Measurements from ENCODE around the gene AOPEP. TPM values are rescaled to one million over a fixed set of nuclear protein-coding genes. Genes with fewer than 3 reads are reported as not detected.

AOPEP gene
- total RNA-seq, 1 experiment from 2014 or later, result 15.0 TPM

DNA sequence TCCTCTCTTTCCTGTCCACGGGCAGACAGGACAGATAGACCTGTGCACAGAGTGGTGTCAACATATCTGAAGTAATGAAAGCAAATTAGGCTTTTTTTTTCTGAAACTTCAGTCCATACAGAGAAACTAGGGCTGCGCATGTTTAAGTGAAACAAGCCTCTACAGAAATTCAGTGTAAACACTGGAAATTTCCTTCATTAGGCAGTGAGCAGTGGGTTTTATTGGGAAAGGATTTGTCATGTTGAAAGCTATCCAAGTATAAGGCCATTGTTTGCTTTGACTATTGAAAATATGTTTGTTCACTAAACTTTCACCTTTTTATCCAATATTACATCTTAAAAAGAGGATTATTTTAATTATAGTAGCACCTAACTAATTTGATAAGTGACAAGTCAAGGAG, 161.2 kb downstream of the AOPEP start:
- Histone ChIP-seq H2BK12ac (ENCODE audit: insufficient read length, low read depth, low read length) (no peak overlapping the region), H4K5ac (ENCODE audit: insufficient read length, low read depth, low read length) (no peak overlapping the region), H2BK5ac (ENCODE audit: insufficient read length, low read length) (no peak overlapping the region), H2BK20ac (ENCODE audit: low read depth, low read length, poor library complexity, severe bottlenecking) (no peak overlapping the region), H4K91ac (ENCODE audit: insufficient read length, low read depth, low read length) (no peak overlapping the region), H2BK120ac (ENCODE audit: low read depth, low read length, poor library complexity, severe bottlenecking) (no peak overlapping the region), H3K27ac (ENCODE audit: insufficient read length, low read depth, low read length) (no peak overlapping the region), H3K56ac (ENCODE audit: insufficient read length, low read depth, low read length) (no peak overlapping the region), H3K27me3 (ENCODE audit: insufficient read depth, low read length) (no peaks in the 10 kb centered on the region), H3K4me1 (ENCODE audit: insufficient read depth, low read length) (no peaks in the 10 kb centered on the region), H3K18ac (ENCODE audit: insufficient read length, low read depth, low read length) (no peak overlapping the region), H3K9me3 (ENCODE audit: control insufficient read depth, low read depth, low read length) (no peaks in the 10 kb centered on the region), H4K20me1 (ENCODE audit: control insufficient read depth, insufficient read depth, insufficient read length) (no peaks in the 10 kb centered on the region), H3K14ac (ENCODE audit: insufficient read depth, low read length) (no peak overlapping the region), H3K4me2 (ENCODE audit: insufficient read depth, insufficient read length, low read length) (no peak overlapping the region), H3K23ac (ENCODE audit: insufficient read length, low read depth, low read length) (no peak overlapping the region), H3K9ac (ENCODE audit: extremely low read depth, insufficient read length, low read length) (no peak overlapping the region), H3K79me1 (ENCODE audit: insufficient read depth, low read depth, low read length, poor library complexity, severe bottlenecking) (no peaks in the 10 kb centered on the region), H3T11ph (ENCODE audit: low read length) (no peak overlapping the region), H2AFZ (ENCODE audit: low read length) (no peak overlapping the region), H3K23me2 (ENCODE audit: insufficient read length, low read depth, low read length, poor library complexity, severe bottlenecking) (no peaks in the 10 kb centered on the region), H2AK5ac (ENCODE audit: insufficient read length, low read length) (no peak overlapping the region), H3K79me2 (ENCODE audit: insufficient read depth, low read length) (no peaks in the 10 kb centered on the region), H4K8ac (replicated peaks; ENCODE audit: insufficient read length, low read depth, low read length) (no peak overlapping the region), H2BK15ac (ENCODE audit: low read depth, low read length) (no peak overlapping the region), H3K4ac (ENCODE audit: low read depth, low read length) (no peak overlapping the region)
- no peak for TF ChIP-seq CTCF (conservative IDR thresholded peaks at IDR 0.05)
- no peak overlapping the region for H3K4me3 Mint-ChIP-seq
- H3K4me1 Mint-ChIP-seq, result peaks cover 3 to 7% of the 10 kb centered on the region in 2 experiments
- H3K27me3 Mint-ChIP-seq (ENCODE audit: low read depth), result no peaks in the 10 kb centered on the region
- peaks cover 10 to 12% of the 10 kb centered on the region in 2 experiments; a peak in 4 of 5 replicates for H3K9me3 Mint-ChIP-seq
- WGBS (ENCODE audit: extremely low coverage, insufficient read length, low lambda C conversion rate), result no CpG with 5 or more reads among the region's 2 CpGs
- DNase-seq, result no peak
- peaks cover 5 to 15% (median 9%) of the 10 kb centered on the region in 3 experiments; a peak in 6 of 7 replicates for H3K36me3 Mint-ChIP-seq (ENCODE audit: insufficient read depth in 1 of 3, low read depth in 3 of 3)
- H3K27ac Mint-ChIP-seq, result no peak overlapping the region
